Bronchus fibroblast of lung (primary cell): ENCODE results near the gene ESPL1. TPM values are rescaled to one million over a fixed set of nuclear protein-coding genes. Genes with fewer than 3 reads are reported as not detected.

Experiments used
- total RNA-seq: library from RNA; depleted of rRNA; stranded (reverse); fragments of >200 nt; gene quantifications from 2 replicates; pipeline ENCODE4 v1.2.3, GENCODE V29; 2015

Gene ESPL1
- 12.4 and 13.2 TPM in 2 replicates for total RNA-seq

DNA sequence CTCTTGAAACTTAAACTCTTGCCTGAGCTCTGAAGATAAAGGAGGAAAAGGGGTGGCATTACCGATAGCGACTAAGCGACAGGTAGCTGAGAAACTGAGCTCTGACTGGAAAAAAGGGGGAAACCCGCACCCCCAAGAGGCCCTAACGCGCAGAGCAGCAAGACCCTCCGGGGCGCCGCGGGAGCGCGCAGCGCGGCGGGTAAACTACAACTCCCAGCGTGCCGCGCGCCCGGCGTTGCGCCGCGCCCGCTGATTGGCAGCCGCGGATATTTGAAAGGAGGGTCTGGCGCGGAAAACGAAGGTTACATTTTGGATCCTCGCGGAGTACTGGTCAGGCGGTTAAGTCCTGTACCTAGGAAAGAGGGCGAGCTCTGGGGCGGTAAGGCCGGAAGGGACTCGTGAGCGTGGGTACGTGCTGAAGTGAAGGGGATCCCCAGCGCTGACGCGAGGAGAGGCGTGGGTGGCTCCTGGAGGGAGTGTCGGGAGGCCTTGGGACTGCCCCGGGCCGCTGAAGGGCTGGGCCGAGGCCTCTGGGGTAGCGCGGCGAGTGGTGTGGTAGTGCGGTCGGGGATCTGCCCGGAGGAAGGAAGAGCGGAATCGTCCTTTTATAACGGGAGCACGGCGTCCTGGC is at the start of gene ESPL1:
TSS of gene ESPL1 (plus strand) at position 301 of the 631 bp plus-strand sequence. CDS start 468 bp downstream, outside the sequence.

DNA sequence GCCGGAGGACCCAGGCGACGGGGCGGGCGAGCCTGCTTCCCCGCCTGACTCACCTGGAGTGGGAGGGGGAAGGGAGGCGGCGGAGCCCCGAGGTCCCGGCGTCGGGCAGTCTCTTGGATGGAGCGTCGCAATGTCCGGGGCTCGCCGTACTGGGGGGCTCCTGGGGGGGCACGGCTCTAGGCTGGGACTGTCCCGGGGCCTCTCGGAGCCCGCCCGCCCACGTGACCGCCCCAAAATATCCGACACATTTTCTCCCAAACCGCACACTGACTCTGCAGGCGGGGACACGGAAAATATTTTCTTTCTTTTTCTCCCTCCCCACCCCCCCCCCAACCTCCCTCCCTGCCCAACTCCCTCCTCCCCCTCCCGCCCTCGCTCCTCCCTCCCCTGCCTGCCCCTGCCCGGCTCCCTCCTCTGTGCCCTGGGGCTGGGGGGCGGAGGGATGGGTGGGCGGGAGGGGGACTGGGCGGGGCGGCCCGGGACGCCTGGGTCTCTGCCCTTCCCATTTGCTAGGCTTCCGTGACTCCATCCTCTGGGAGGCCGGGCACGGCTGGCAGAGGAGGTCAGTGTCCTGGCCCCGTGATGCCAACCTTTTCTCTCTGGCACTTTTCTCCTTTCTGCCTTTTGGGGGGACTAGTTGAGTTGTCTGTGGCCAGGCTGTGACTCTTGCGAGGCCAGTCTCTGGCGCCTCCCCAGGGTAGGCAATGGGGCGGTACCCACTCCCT is 36.0 kb upstream of the ESPL1 start, which contains the start of gene RARG:
TSS of gene RARG (minus strand) at position 289 of the 725 bp plus-strand sequence. CDS start 4,664 bp downstream, outside the sequence.

DNA sequence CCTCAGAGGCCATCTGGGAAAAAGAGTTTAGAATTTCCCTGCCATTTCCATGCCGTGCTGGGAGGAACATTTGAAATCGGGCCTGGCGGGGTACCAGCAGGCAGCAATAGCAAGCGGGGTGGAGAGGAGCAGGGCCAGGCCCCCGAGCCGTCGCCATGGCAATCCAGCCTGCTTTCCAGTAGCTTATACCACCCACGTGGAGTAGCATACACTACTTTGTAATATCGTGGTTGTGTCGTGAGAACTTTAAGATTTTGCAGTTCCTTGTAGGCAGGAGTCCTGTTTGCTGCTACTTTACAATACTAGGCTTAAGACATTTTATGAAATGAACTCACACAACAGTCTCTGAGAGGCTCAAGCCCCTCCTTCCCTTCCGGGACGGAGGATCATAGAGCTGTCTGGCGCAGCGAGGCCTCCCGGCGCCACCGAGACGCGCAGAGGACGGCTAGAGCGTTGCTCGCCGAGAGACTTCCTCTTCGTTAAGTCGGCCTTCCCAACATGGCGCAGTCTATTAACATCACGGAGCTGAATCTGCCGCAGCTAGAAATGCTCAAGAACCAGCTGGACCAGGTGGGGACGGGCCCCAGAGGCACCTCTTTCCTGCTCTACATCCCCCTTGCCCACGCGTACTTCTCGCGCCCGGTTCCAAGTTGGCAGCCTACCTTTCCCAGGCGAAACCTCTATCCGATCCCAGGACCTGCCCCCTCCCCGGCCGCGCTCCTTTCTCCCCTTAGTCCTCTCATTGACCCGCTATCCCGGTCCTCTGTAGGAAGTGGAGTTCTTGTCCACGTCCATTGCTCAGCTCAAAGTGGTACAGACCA is 27.2 kb downstream of the ESPL1 start, which contains the start of gene PFDN5:
TSS of gene PFDN5 (plus strand) at position 473 of the 821 bp plus-strand sequence. CDS start at position 499, 26 bp downstream.

DNA sequence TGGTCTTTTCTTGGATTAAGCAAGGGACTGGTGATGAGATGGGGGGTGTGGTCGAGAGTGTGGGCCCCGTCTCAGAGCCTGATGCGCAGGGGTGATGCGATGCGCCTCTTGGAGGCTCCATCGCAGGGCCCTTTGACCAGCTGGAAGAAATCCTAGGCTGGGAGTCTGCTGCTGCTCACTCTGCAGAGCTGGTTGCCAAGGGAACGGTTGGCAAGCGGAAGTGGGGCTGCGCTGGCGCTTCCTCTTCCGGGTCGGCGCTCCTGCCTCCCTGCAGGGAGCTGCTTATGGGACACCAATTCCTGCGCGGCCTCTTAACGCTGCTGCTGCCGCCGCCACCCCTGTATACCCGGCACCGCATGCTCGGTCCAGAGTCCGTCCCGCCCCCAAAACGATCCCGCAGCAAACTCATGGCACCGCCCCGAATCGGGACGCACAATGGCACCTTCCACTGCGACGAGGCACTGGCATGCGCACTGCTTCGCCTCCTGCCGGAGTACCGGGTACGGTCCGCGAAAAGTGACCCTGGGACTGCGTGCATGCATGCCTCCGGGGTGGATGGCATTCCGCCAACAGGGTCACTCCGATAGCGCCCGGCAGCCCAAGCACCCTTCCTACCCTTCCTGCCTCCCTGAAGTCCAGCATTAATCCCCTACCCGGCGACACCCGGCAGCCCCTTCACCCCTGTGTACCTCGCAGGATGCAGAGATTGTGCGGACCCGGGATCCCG is 31.5 kb downstream of the ESPL1 start, which contains the start of gene MYG1:
TSS of gene MYG1 (plus strand) at position 242 of the 727 bp plus-strand sequence. CDS start at position 285, 43 bp downstream.

DNA sequence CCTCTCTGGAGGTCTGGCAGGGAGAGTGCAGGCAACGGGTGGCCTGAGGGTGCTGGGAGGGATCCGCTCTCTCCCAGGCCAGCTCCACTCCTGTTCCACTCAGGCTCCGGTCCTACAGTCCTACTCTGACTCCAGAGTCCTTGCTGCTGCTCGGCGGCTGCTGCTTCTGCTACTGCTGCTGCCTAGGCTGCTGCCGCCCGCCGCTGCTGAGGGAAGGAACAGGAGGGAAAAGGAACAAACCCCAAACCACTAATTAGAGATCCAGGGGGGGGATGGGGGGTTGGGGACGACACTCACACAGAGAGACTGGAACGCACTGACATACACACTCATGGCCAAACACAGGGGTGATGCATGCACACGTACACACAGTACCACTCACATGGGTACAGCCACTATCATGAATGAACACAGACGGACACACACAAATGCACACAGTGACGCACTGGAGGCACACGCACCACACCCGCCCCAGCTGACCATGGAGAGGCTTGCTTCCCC is 68.1 kb downstream of the ESPL1 start, which contains the start of gene SP7:
TSS of gene SP7 (minus strand) at position 174 of the 501 bp plus-strand sequence. CDS start 708 bp downstream, outside the sequence.

Other genes with a start within 250 kb of the ESPL1 start
- 68.3 and 74.5 TPM in 2 replicates for gene TNS2, start 218.2 kb upstream of the ESPL1 start, total RNA-seq
- gene SPRYD3, start 188.9 kb upstream of the ESPL1 start, total RNA-seq, result 24.7 and 27.1 TPM in 2 replicates
- gene IGFBP6, start 170.6 kb upstream of the ESPL1 start, total RNA-seq, result 632 and 635 TPM in 2 replicates
- under 0.01 TPM in 1 of 2 replicates, not detected in the other for gene SOAT2, start 164.8 kb upstream of the ESPL1 start, total RNA-seq
- 5.2 and 5.9 TPM in 2 replicates for gene ZNF740, start 87.6 kb upstream of the ESPL1 start, total RNA-seq
- 4.2 and 5.4 TPM in 2 replicates for gene CSAD, start 87.4 kb upstream of the ESPL1 start, total RNA-seq
- gene ITGB7, start 61.0 kb upstream of the ESPL1 start, total RNA-seq, result under 0.01 TPM in 2 replicates
- gene RARG, start 36.1 kb upstream of the ESPL1 start, total RNA-seq, result 27.4 and 32.1 TPM in 2 replicates
- gene PFDN5, start 27.2 kb downstream of the ESPL1 start, total RNA-seq, result 364 and 411 TPM in 2 replicates
- gene MYG1, start 31.4 kb downstream of the ESPL1 start, total RNA-seq, result 73.4 and 73.5 TPM in 2 replicates
- gene AAAS, start 53.3 kb downstream of the ESPL1 start, total RNA-seq, result 95.6 and 105 TPM in 2 replicates
- not detected in 2 replicates for gene SP7, start 68.1 kb downstream of the ESPL1 start, total RNA-seq
- gene SP1, start 111.9 kb downstream of the ESPL1 start, total RNA-seq, result 32.4 and 34.3 TPM in 2 replicates
- gene AMHR2, start 155.6 kb downstream of the ESPL1 start, total RNA-seq, result not detected in 2 replicates
- 115 and 126 TPM in 2 replicates for gene PRR13, start 173.4 kb downstream of the ESPL1 start, total RNA-seq
- gene PCBP2, start 183.8 kb downstream of the ESPL1 start, total RNA-seq, result 125 and 136 TPM in 2 replicates
- gene MAP3K12, start 231.2 kb downstream of the ESPL1 start, total RNA-seq, result 17.1 and 18.7 TPM in 2 replicates
- gene TARBP2, start 233.0 kb downstream of the ESPL1 start, total RNA-seq, result 48.2 and 48.4 TPM in 2 replicates
- not detected in 2 replicates for gene NPFF, start 239.2 kb downstream of the ESPL1 start, total RNA-seq